Pancreas (tissue), 10 donors: ENCODE data around the gene C12orf56. TPM values are rescaled to one million over a fixed set of nuclear protein-coding genes. Genes with fewer than 3 reads are reported as not detected.

Experiments used
- ATAC-seq, 4 donors: fragments of 200-7000 bp; cut with Tn5 transposase; one replicate each; pipeline versions ENCODE4 v1.8.0 to v1.9.1; 2020; ENCODE audit warnings: mild to moderate bottlenecking in 4 of 4, moderate library complexity in 4 of 4
- DNase-seq, 6 donors: peaks; one replicate each; pipeline ENCODE4 v3.0.0-alpha.2; 2020
- FAIRE-seq: peaks from 2 replicates; lab custom pipeline; 2012; peaks lifted over from hg19 to GRCh38; lab: Jason Lieb, UNC
- H3K27ac ChIP-seq, 4 donors: fragments of 200-600 bp; sonication (generic); 1 replicate in 3 of 4; 2 replicates in 1 of 4; pipeline versions ENCODE4 v1.5.0 to v1.8.0; 2020
- H3K27me3 ChIP-seq, 4 donors: fragments of 200-600 bp; one replicate each; pipeline ENCODE4 v1.8.0; 2021
- H3K36me3 ChIP-seq, 3 donors: fragments of 200-600 bp; sonication (generic) in 1 of 3; one replicate each; pipeline versions ENCODE4 v1.5.0 to v1.8.0; 2020 to 2021
- H3K4me1 ChIP-seq, 3 donors: fragments of 200-600 bp; one replicate each; pipeline ENCODE4 v1.8.0; 2021
- H3K4me3 ChIP-seq, 4 donors: fragments of 200-600 bp; sonication (generic) in 2 of 4; one replicate each; pipeline versions ENCODE4 v1.5.0 to v1.8.0; 2020 to 2021
- H3K9me3 ChIP-seq, 4 donors: fragments of 200-600 bp; one replicate each; pipeline ENCODE4 v1.8.0; 2021
- CTCF ChIP-seq, 4 donors: fragments of 200-600 bp; sonication (generic) in 3 of 4; IDR thresholded peaks; one replicate each; pipeline versions ENCODE4 v1.5.0 to v1.8.0; 2021; ENCODE audit warnings: antibody characterized with exemption in 4 of 4
- WGBS, 2 donors: extraction: QIAGEN DNeasy Blood & Tissue Kit; methylation state at CpG; one replicate each; pipeline ENCODE4 v1.1.7; 2013; 5-methylcytosine and 5-hydroxymethylcytosine counted together
- intact Hi-C, 3 donors: fragments of 100-400 bp; cut with DNase I; formaldehyde crosslinking; loops; one replicate each; pipeline versions ENCODE4 v1.11.1 to v1.14.2; 2022
- polyA plus RNA-seq, 2 donors: library from polyadenylated mRNA; stranded (reverse); fragments of 200-250 nt; gene quantifications; one replicate each; pipeline ENCODE4 v1.2.3, GENCODE V29; 2013
- total RNA-seq, 6 donors: library from RNA; stranded (reverse); fragmentation: NEBNext Ultra II Directional in 4 of 6; extraction: Animal tissue kit (Norgen Biotek cat#: 25700) in 4 of 6; gene quantifications; one replicate each; pipeline versions ENCODE4 v1.2.1 to v1.2.4, GENCODE V29; 2021 to 2023
- donor health status: healthy with polysubstance abuse.
- donor health status: DM: no; HTN: no; CAD: no; lungs with moderate emphysema.
- donor health status: DM: no; HTN: no; CAD: no.
- donor health status: control.
- donor health status: control.
- donor health status: Bipolar disorder and iron deficiency.
- donor health status: DM: yes; HTN: yes; CAD: no.
- donor health status: DM: no; HTN: no; CAD: no.
- donor health status: DM: no; HTN: no; CAD: no.
- donor health status: DM: yes; HTN: yes; CAD: no.

The C12orf56 gene
- total and polyA plus RNA-seq, 8 donors: 0.19 TPM; not detected in 7

- no peak for TF ChIP-seq CTCF (IDR thresholded peaks at IDR 0.05)
- H3K4me1 ChIP-seq: peaks cover 0 to 8% (median 0%) of the 10 kb centered on the region in 3 donors
- no peak overlapping the region for H3K27ac ChIP-seq
- FAIRE-seq (no peak), ATAC-seq (no peak), DNase-seq (no peak)
- no peaks in the 10 kb centered on the region for H3K9me3 ChIP-seq
- H3K36me3 ChIP-seq: peaks cover 0 to 71% (median 11%) of the 10 kb centered on the region in 3 donors
- no peaks in the 10 kb centered on the region for H3K27me3 ChIP-seq
- WGBS, 2 donors: 64 to 73% methylated on average over 2 of the region's 2 CpGs
- intact Hi-C loops: no loop called here
- H3K4me3 ChIP-seq: no peak overlapping the region
Measured at GRCh38 chr12:64430886-64431285, 40.3 kb upstream of the C12orf56 start.

- WGBS, 2 donors: 79 to 83% methylated on average over 4 of the region's 4 CpGs
- no peak for FAIRE-seq
- intact Hi-C loops: no loop called here
Measured at GRCh38 chr12:64428956-64429355, 38.4 kb upstream of the C12orf56 start.

DNA sequence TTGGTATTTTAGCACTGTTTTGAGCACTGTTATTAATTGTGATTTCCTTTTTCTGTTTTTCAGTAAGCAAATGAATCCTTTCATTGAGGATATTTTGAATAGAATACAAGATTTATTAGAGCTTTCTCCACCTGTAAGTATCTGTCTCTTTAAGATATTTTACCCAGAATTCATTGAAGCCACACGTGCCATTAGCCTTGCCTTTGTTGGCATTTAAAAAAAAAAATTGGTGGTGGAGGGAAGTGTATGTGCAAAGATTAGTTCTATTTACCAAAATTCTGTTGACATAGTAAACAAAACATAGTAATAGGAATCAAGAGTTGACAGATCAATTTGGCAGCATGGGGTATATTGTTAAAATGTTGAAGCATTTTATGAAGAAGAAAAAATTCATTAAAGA, 37.4 kb upstream of the C12orf56 start:
- Histone ChIP-seq H3K36me3 (peaks cover 0 to 73% (median 27%) of the 10 kb centered on the region in 3 donors), H3K4me3 (no peak overlapping the region), H3K27me3 (no peaks in the 10 kb centered on the region), H3K4me1 (peaks cover 0 to 8% (median 0%) of the 10 kb centered on the region in 3 donors), H3K9me3 (no peaks in the 10 kb centered on the region), H3K27ac (no peak overlapping the region)
- no peak for FAIRE-seq
- DNase-seq: no peak
- 10 to 11% methylated on average over 1 of the region's 1 CpG for WGBS, 2 donors
- no peak for TF ChIP-seq CTCF (IDR thresholded peaks at IDR 0.05)
- ATAC-seq: peak in 1 of 4 donors; percentile 62
- intact Hi-C loops: no loop called here

More at GRCh38 chr12:64428956-64429355, 38.4 kb upstream of the C12orf56 start:
- no peak for DNase-seq
- no peaks in the 10 kb centered on the region for H3K27me3 ChIP-seq
- H3K9me3 ChIP-seq: no peaks in the 10 kb centered on the region
- H3K4me3 ChIP-seq: no peak overlapping the region
- no peak for TF ChIP-seq CTCF (IDR thresholded peaks at IDR 0.05)
- ATAC-seq: no peak
- H3K4me1 ChIP-seq: peaks cover 0 to 8% (median 0%) of the 10 kb centered on the region in 3 donors
- no peak overlapping the region for H3K27ac ChIP-seq
- peaks cover 0 to 71% (median 21%) of the 10 kb centered on the region in 3 donors for H3K36me3 ChIP-seq

DNA sequence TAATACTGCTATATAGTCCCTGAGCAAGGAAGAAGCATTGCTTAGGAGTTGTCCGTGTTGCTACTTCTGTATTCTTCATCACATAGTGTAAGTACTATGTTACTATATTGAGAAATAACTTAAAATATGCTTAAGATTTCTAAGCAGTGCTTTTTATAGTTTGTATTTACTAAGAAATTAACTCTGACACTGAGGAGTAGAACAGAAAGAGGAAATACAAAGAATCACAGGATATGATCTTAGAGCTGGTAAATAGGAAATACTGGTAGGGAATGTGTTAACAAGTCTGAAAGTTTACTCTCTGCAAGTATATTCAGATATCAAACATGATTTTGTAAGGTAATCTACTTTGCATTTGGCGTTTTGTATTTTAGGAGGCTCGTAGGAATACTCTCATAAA, 29.1 kb upstream of the C12orf56 start:
- ATAC-seq (no peak), DNase-seq (no peak), FAIRE-seq (no peak)
- no peaks in the 10 kb centered on the region for H3K27me3 ChIP-seq
- no peaks in the 10 kb centered on the region for H3K4me1 ChIP-seq
- H3K9me3 ChIP-seq: no peaks in the 10 kb centered on the region
- no peak overlapping the region for H3K27ac ChIP-seq
- WGBS, 2 donors: 66 to 73% methylated on average over 3 of the region's 3 CpGs
- peaks cover 2 to 83% (median 39%) of the 10 kb centered on the region in 3 donors for H3K36me3 ChIP-seq
- no peak for TF ChIP-seq CTCF (IDR thresholded peaks at IDR 0.05)
- H3K4me3 ChIP-seq: no peak overlapping the region
- intact Hi-C loops: no loop called here

GRCh38 chr12:64418209-64418608, 27.7 kb upstream of the C12orf56 start:
- ATAC-seq (no peak), FAIRE-seq (no peak), DNase-seq (no peak)
- intact Hi-C loops: no loop called here
- Histone ChIP-seq H3K4me1 (peaks cover 0 to 3% (median 0%) of the 10 kb centered on the region in 3 donors), H3K27me3 (no peaks in the 10 kb centered on the region), H3K36me3 (peaks cover 2 to 75% (median 28%) of the 10 kb centered on the region in 3 donors), H3K27ac (no peak overlapping the region), H3K9me3 (no peaks in the 10 kb centered on the region), H3K4me3 (no peak overlapping the region)
- no peak for TF ChIP-seq CTCF (IDR thresholded peaks at IDR 0.05)
